SU-DHL-6 (cell line): ENCODE data around the gene METRN.
"Not testable (repeated sequence)": the region's sequence is repeated elsewhere in the genome, so short reads cannot be mapped to it uniquely, and the experiment has no call there.

Experiments
- H2AFZ ChIP-seq: fragments of 200-600 bp; sonication (generic); 2 replicates; pipeline ENCODE4 v1.6.1; 2014; ENCODE audit warnings: low read depth, mild to moderate bottlenecking, moderate library complexity, mixed read lengths, antibody characterized with exemption, low read length; ENCODE audit not compliant: severe bottlenecking
- H3F3A ChIP-seq: fragments of 200-600 bp; shearing (Covaris generic); 2 replicates; pipeline ENCODE4 v1.6.0; 2016; ENCODE audit warnings: antibody characterized with exemption, mild to moderate bottlenecking; ENCODE audit not compliant: insufficient read depth
- H3K27ac ChIP-seq: fragments of 200-600 bp; sonication (generic); 2 replicates; pipeline ENCODE4 v1.5.1; 2016; ENCODE audit warnings: low read depth, mild to moderate bottlenecking, low read length, moderate library complexity, mixed read lengths
- H3K27me3 ChIP-seq: fragments of 200-600 bp; sonication (generic), shearing (Covaris generic); 2 replicates; pipeline ENCODE4 v1.6.0; 2014; ENCODE audit warnings: mild to moderate bottlenecking, low read length
- H3K36me3 ChIP-seq: fragments of 200-600 bp; sonication (generic); 2 replicates; pipeline ENCODE4 v1.6.1; 2014; ENCODE audit warnings: mild to moderate bottlenecking, low read length, mixed read lengths
- H3K4me2 ChIP-seq: fragments of 300-600, 200-600 bp; shearing (Covaris generic), sonication (generic); 2 replicates; pipeline ENCODE4 v1.6.0; 2014; ENCODE audit warnings: low read length, low read depth, mild to moderate bottlenecking; ENCODE audit not compliant: poor library complexity, severe bottlenecking
- H3K4me3 ChIP-seq: fragments of 200-600 bp; sonication (generic); 2 replicates; pipeline ENCODE4 v1.5.1; 2014; ENCODE audit warnings: antibody characterized with exemption, low read length, mild to moderate bottlenecking, mixed read lengths; ENCODE audit not compliant: insufficient read depth, poor library complexity, severe bottlenecking
- H3K79me2 ChIP-seq: fragments of 200-600 bp; sonication (generic); 2 replicates; pipeline ENCODE4 v1.6.1; 2014; ENCODE audit warnings: mild to moderate bottlenecking, low read length, moderate library complexity; ENCODE audit not compliant: insufficient read depth
- H3K9ac ChIP-seq: fragments of 200-600 bp; sonication (generic); 2 replicates; pipeline ENCODE4 v1.7.0; 2014; ENCODE audit warnings: mild to moderate bottlenecking, low read length
- H3K9me2 ChIP-seq: fragments of 200-600 bp; sonication (generic); replicated peaks from 2 replicates; pipeline ENCODE4 v1.6.1; 2014; ENCODE audit warnings: low read length; ENCODE audit not compliant: insufficient read depth
- H3K9me3 ChIP-seq: fragments of 200-600 bp; sonication (generic); 2 replicates; pipeline ENCODE4 v1.6.1; 2014; ENCODE audit warnings: low read length, mixed read lengths; ENCODE audit not compliant: insufficient read depth
- H4K20me1 ChIP-seq: fragments of 200-600 bp; sonication (generic); 2 replicates; pipeline ENCODE4 v1.6.1; 2014; ENCODE audit warnings: low read depth, mild to moderate bottlenecking, antibody characterized with exemption, low read length, moderate library complexity, mixed read lengths
- EZH2phosphoT487 ChIP-seq: fragments of 200-600 bp; sonication (generic), shearing (Covaris generic); conservative IDR thresholded peaks from 2 replicates; pipeline ENCODE4 v1.6.1; 2018; ENCODE audit warnings: mild to moderate bottlenecking, antibody characterized with exemption, low read length, moderate library complexity, mixed read lengths
- TF ChIP-seq, protein P1 (sequence below): fragments of 200-600 bp; sonication (generic); IDR thresholded peaks from one replicate; pipeline ENCODE4 v1.5.1; 2017; ENCODE audit warnings: antibody characterized with exemption, mild to moderate bottlenecking, low read length, moderate library complexity; ENCODE audit not compliant: insufficient read depth, poor library complexity, severe bottlenecking

METRN gene

DNA sequence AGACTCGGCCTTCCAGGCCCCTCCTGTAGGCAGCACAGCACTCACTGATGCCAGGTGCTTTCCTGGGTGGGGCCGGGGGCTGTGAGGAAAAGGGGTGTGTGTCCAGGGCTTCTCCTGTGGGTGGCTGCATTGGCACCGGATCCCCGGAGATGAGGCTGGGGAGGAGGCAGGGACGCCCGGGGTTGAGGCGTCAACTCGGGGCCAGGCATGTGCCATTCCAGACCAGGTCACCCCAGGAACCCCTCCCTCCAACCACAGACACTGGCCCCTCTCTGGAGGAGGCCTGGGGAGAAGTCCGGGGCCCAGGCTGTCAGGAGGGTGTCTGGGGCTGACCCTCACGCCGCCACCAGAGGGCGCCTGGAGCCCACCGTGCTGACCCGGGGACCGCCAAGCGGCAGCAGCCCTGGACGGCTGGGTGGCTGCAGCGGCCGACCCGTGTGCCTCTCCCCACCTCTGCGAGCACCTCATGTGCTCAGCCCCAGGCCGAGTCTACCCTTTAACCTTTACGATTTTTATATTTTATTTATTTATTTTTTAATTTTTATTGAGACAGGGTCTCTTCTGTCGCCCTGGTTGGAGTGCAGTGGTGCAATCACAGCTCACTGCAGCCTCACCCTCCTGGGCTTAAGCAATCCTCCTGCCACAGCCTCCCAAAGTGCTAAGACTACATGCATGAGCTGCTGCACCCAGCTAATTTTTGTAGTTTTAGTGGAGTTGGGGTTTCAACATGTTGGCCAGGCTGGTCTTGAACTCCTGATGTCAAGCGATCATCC lies 3.2 kb upstream of the METRN start:
- no peaks in the 10 kb centered on the region for H3K79me2 ChIP-seq
- H3K36me3 ChIP-seq, result no peaks in the 10 kb centered on the region
- H3K9me3 ChIP-seq, result no peaks in the 10 kb centered on the region
- TF ChIP-seq EZH2phosphoT487, result no peak
- TF ChIP-seq, protein P1, sequence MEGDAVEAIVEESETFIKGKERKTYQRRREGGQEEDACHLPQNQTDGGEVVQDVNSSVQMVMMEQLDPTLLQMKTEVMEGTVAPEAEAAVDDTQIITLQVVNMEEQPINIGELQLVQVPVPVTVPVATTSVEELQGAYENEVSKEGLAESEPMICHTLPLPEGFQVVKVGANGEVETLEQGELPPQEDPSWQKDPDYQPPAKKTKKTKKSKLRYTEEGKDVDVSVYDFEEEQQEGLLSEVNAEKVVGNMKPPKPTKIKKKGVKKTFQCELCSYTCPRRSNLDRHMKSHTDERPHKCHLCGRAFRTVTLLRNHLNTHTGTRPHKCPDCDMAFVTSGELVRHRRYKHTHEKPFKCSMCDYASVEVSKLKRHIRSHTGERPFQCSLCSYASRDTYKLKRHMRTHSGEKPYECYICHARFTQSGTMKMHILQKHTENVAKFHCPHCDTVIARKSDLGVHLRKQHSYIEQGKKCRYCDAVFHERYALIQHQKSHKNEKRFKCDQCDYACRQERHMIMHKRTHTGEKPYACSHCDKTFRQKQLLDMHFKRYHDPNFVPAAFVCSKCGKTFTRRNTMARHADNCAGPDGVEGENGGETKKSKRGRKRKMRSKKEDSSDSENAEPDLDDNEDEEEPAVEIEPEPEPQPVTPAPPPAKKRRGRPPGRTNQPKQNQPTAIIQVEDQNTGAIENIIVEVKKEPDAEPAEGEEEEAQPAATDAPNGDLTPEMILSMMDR, result peak; percentile 85
- H3K27me3 ChIP-seq, result no peaks in the 10 kb centered on the region
- no peak overlapping the region for H3K27ac ChIP-seq
- H2AFZ ChIP-seq, result no peak overlapping the region
- H3K4me2 ChIP-seq, result no peak overlapping the region
- no peaks in the 10 kb centered on the region for H4K20me1 ChIP-seq
- H3F3A ChIP-seq, result no peaks in the 10 kb centered on the region
- H3K9me2 ChIP-seq, result no peaks in the 10 kb centered on the region
- H3K4me3 ChIP-seq, result no peak overlapping the region
- H3K9ac ChIP-seq, result no peak overlapping the region

DNA sequence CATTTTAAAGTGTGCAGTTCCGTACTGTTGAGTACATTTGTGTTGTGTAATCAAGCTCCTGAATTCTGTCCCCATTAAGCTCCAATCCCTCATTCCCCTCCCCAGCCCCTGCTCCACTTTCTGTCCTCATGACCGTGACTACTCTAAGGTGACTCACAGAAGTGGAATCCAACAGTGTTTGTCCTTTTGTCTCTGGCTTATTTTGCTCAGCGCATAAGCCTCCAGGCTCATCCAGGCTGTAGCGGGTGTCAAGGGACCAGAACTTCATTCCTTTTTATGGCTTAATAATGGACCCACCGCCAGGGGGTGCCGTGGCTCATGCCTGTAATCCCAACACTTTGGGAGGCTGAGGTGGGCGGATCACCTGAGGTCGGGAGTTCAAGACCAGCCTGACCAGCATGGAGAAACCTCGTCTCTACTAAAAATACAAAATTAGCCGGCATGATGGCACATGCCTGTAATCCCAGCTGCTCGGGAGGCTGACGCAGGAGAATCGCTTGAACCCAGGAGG lies 2.1 kb upstream of the METRN start:
- not testable (repeated sequence) for H3K9ac ChIP-seq, H4K20me1 ChIP-seq, H2AFZ ChIP-seq, H3K27me3 ChIP-seq, H3K27ac ChIP-seq, H3K36me3 ChIP-seq, H3K4me2 ChIP-seq, H3K4me3 ChIP-seq, H3K79me2 ChIP-seq, H3K9me2 ChIP-seq, H3K9me3 ChIP-seq, H3F3A ChIP-seq
- TF ChIP-seq, protein P1, result peak; percentile 24

DNA sequence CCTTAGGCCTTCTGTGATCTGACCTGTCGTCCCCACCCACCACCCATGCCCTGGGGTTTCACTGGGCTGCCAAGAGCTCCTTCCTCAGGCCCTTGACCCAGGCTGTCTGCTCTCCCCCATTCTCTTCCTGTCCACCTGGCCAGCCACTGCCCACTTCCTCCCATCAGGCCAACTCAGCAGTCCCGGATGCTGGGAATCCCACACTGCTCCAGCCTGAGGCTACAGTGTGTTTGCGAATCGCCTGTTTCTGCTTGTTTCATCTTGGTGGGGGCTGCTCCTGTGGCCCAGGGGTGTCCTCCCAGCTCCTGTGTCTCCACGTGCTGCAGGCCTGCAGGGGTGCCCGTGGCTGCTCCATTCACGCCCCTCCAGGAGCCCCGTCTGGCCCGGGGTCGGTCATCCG lies 839 bp upstream of the METRN start:
- Histone ChIP-seq H3K9me3 (no peaks in the 10 kb centered on the region), H2AFZ (no peak overlapping the region), H3K79me2 (no peaks in the 10 kb centered on the region), H3F3A (no peaks in the 10 kb centered on the region), H3K4me3 (no peak overlapping the region), H3K27me3 (no peaks in the 10 kb centered on the region), H3K9ac (no peak overlapping the region), H3K9me2 (no peaks in the 10 kb centered on the region), H3K36me3 (no peaks in the 10 kb centered on the region), H3K27ac (no peak overlapping the region), H3K4me2 (no peak overlapping the region), H4K20me1 (no peaks in the 10 kb centered on the region)
- no peak for TF ChIP-seq EZH2phosphoT487
- TF ChIP-seq, protein P1, result no peak
